ENCODE results near the gene ADGRB3.
"Not testable (repeated sequence)": the region's sequence is repeated elsewhere in the genome, so short reads cannot be mapped to it uniquely, and the experiment has no call there.

ADGRB3 gene

DNA sequence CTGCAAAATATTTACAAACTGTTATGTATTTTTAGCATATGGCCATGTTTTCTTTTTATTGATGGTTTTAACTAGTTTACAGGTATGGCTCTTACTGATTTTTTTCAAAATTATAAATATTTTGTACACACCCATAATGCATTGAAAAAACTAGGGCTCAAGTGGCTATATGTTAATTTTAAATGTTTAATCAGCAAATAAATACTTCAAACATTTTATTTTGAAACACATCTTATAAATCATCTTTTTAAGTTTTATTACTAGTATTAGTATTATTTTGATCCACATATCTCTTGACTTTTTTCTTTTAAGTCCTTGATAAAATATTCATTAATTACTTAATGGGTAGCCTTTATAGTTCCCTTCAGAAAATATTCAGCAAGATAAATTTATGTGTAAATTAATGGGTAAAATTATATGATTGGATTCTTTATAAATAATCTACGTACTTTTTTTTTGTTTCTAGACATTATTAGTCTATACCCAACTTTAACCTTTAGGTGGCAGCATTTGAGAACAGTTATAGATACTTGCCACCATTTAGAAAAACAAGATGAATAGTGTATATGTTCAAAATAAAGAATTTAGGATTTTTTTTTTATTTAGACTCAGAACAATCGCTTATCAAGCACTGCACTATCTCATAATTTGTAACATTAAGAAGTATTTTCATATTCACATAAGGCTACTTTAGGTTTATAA, 241.9 kb downstream of the ADGRB3 start:
- no peaks in the 10 kb centered on the region for H3K36me3 ChIP-seq (replicated peaks)
- H3K4me1 ChIP-seq: no peaks in the 10 kb centered on the region
- no peaks in the 10 kb centered on the region for H3K9me3 ChIP-seq
- H3K27me3 ChIP-seq (ENCODE audit: low read depth): no peaks in the 10 kb centered on the region; the same call in 1 of the 2 replicates
- in situ Hi-C loops (cut with MboI; ENCODE audit: low sequenced_read_pairs): no loop called here
- DNase-seq (ENCODE audit: low spot score in 2 of 2): peak in 1 of 2 experiments; percentile 59
- H3K4me3 ChIP-seq: no peak overlapping the region

DNA sequence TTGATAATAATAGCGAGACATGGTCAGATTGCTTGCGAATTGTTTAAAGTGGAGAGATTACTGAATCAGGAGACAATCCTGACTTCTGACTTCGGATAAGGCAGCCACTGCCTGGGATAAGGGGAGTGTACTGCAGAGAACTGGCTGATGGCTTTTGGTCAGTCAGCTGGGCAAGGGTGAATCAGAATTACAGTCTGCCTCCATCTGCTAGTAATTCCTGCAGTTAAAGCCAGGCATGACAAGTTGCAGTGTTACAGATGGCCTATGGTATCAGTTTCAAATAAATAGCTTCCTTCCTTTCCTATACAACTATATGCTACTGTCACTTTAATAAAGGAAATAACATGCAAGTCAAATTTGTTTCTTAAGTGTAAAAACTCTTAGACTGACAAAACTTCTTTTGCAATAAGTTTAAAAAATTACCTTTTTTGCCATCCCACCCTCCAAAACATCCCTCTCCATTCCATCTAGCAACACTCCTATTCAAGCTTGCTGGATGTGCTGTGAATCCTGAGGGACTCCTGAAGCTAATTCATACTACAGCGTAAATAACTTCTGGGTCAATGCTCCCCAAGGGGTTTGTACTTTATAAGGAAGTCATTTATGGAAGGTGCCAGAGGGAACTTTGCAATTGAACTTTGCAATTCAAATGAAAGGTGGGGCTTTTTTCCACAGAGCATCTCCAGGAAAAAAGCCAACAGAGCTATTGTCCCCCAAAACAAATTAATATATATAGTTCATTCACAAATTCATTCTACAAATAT, 245.2 kb downstream of the ADGRB3 start:
- Histone ChIP-seq H3K4me1 (no peaks in the 10 kb centered on the region), H3K9me3 (no peaks in the 10 kb centered on the region), H3K4me3 (no peak overlapping the region), H3K36me3 (replicated peaks) (no peaks in the 10 kb centered on the region), H3K27me3 (ENCODE audit: low read depth) (no peaks in the 10 kb centered on the region)
- DNase-seq (ENCODE audit: low spot score in 2 of 2): no peak
- in situ Hi-C loops (cut with MboI; ENCODE audit: low sequenced_read_pairs): no loop called here

DNA sequence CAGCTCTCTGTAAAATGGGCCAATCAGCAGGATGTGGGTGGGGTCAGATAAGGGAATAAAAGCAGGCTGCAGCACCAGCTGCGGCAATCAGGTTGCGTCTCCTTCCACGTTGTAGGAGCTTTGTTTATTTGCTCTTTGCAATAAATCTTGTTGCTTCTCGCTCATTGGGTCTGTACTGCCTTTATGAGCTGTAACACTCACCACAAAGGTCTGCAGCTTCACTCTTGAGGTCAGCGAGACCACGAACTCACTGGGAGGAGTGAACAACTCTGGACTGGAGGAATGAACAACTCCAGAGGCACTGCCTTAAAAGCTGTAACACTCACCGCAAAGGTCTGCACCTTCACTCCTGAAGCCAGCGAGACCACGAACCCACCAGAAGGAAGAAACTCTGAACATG, 248.2 kb downstream of the ADGRB3 start:
- H3K36me3 ChIP-seq (replicated peaks); H3K4me1 ChIP-seq; H3K9me3 ChIP-seq; H3K27me3 ChIP-seq (ENCODE audit: low read depth); DNase-seq (ENCODE audit: low spot score in 2 of 2); H3K4me3 ChIP-seq; in situ Hi-C loops (cut with MboI; ENCODE audit: low sequenced_read_pairs): not testable (repeated sequence)

DNA sequence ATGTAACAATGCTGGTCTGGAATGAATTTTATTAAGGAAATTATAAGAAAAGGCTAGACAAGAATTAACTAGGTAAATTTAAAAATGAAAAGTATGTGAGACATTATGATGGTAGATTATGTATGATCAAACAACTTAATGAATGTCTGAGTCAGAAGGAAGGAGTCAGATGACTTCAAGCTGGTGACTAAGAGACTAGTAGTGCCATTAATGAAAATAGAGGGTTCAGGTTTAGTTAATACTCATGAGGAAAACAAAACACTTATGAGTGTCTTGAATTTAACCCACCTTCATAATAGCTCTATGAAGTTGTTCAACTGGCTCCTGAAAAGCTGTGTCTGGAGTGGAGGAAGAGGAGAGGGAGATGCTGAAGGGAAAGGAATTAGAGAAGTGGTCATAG, 256.3 kb downstream of the ADGRB3 start:
- no peaks in the 10 kb centered on the region for H3K27me3 ChIP-seq (ENCODE audit: low read depth)
- in situ Hi-C loops (cut with MboI; ENCODE audit: low sequenced_read_pairs): no loop called here
- H3K36me3 ChIP-seq (replicated peaks): no peaks in the 10 kb centered on the region
- no peak overlapping the region for H3K4me3 ChIP-seq
- no peaks in the 10 kb centered on the region for H3K9me3 ChIP-seq
- no peaks in the 10 kb centered on the region; the same call in 1 of the 2 replicates for H3K4me1 ChIP-seq
- no peak for DNase-seq (ENCODE audit: low spot score in 2 of 2)

DNA sequence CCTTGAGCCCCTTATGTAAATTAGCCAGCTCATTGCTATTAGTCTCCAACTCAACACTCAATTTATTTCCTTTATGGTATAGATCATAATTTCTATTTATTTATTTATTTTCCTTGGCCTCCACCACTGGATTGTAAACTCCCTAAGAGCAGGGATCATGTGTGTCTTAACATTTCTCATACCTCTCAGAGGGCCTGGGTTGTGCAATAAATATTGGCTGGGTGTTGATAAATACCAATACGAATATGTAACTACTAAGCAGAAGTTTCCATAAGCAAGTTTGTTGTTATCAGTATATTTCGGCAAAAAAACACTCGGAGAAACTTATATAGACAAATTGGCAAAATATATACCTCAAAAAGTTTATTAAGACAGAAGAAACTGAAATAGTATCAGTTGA, 257.4 kb downstream of the ADGRB3 start:
- Histone ChIP-seq H3K27me3 (ENCODE audit: low read depth) (no peaks in the 10 kb centered on the region), H3K36me3 (replicated peaks) (no peaks in the 10 kb centered on the region), H3K4me1 (no peaks in the 10 kb centered on the region; the same call in 1 of the 2 replicates), H3K9me3 (no peaks in the 10 kb centered on the region), H3K4me3 (no peak overlapping the region)
- in situ Hi-C loops (cut with MboI; ENCODE audit: low sequenced_read_pairs): no loop called here
- no peak for DNase-seq (ENCODE audit: low spot score in 2 of 2)

DNA sequence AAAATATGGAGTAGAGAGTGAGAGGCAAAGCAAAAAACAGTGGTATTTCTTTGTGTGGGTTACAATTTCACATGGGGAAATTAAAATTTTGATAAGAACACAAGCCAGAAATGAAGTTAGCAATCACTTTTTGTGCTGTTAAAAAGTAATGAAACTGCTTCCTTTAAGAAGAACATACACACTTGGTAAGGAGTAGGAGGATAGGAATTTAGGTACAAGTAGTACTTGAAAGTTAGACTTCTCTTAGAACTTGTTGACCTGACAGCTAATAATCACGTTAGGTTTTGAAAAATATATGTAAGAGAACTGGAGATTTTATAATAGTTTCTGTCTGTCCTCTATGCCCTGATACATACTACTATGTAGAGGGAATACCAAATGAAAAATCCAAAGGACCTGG, 260.8 kb downstream of the ADGRB3 start:
- Histone ChIP-seq H3K9me3 (no peaks in the 10 kb centered on the region), H3K4me1 (no peaks in the 10 kb centered on the region; the same call in 1 of the 2 replicates), H3K4me3 (no peak overlapping the region), H3K36me3 (replicated peaks) (no peaks in the 10 kb centered on the region), H3K27me3 (ENCODE audit: low read depth) (no peaks in the 10 kb centered on the region)
- in situ Hi-C loops (cut with MboI; ENCODE audit: low sequenced_read_pairs): no loop called here
- no peak for DNase-seq (ENCODE audit: low spot score in 2 of 2)

DNA sequence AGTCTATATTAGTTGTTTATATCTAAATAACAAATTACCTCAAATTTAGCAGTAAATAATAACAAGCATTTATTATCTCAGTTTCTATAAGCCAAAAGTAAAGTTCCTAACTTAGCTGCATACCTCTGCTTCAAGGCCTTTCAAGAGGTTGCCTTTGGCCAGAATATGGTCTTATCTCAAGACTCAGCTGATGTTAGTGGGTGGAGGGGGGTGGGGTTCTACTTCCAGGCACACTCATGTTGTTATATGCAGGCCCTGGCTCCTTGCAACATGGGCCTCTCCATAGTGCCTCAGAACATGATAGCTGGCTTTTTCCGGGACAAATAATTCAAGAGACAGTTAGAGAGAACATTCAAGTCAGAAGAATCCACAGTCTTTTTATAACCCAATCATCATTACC, 266.0 kb downstream of the ADGRB3 start:
- Histone ChIP-seq H3K36me3 (replicated peaks) (no peaks in the 10 kb centered on the region), H3K4me1 (no peaks in the 10 kb centered on the region), H3K4me3 (no peak overlapping the region), H3K9me3 (no peaks in the 10 kb centered on the region), H3K27me3 (ENCODE audit: low read depth) (no peaks in the 10 kb centered on the region)
- in situ Hi-C loops (cut with MboI; ENCODE audit: low sequenced_read_pairs): no loop called here
- DNase-seq (ENCODE audit: low spot score in 2 of 2): no peak

DNA sequence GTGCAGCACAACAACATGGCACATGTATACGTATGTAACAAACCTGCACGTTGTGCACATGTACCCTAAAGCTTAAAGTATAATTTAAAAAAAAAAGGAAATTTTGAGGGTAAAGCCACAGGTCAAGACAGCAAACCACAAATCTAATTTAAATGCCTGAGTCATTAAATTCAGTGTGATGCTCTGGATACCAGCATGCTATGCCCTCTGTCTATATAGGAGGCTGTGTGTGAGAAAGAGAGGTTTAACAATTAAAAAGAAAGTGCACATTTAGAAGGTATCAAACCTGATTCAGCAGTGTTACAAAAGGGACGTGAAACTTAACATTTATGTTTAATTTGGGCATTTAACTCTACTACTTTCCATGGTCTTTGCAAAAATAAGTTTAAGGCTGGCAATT, 276.3 kb downstream of the ADGRB3 start:
- H3K9me3 ChIP-seq: no peaks in the 10 kb centered on the region

DNA sequence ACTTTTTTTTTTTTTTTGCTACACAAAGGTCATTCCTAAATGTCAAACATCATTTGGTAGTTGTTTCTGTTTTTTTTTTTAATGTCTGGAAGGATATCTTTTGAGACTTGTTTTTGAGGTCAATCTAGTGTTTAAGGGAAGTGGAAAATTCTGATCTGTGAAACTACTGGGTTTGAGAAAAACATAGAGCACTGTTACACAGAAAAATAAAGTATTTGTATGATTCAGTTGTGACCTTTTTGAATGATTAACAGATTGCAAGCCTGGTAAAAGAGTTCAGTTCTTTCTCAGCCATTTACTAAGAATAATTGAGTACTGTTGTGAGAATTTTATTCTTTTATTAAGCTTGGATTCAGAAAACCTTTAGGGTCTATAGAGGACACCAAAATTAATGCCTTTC, 276.7 kb downstream of the ADGRB3 start:
- Histone ChIP-seq H3K4me3 (no peak overlapping the region), H3K9me3 (no peaks in the 10 kb centered on the region), H3K36me3 (replicated peaks) (no peaks in the 10 kb centered on the region), H3K4me1 (no peaks in the 10 kb centered on the region), H3K27me3 (ENCODE audit: low read depth) (no peaks in the 10 kb centered on the region)
- no peak for DNase-seq (ENCODE audit: low spot score in 2 of 2)
- in situ Hi-C loops (cut with MboI; ENCODE audit: low sequenced_read_pairs): no loop called here

More for the DNA sequence above, 276.3 kb downstream of the ADGRB3 start:
- Histone ChIP-seq H3K4me1 (no peaks in the 10 kb centered on the region), H3K4me3 (no peak overlapping the region), H3K27me3 (ENCODE audit: low read depth) (no peaks in the 10 kb centered on the region), H3K36me3 (replicated peaks) (no peaks in the 10 kb centered on the region)
- DNase-seq (ENCODE audit: low spot score in 2 of 2): no peak
- in situ Hi-C loops (cut with MboI; ENCODE audit: low sequenced_read_pairs): no loop called here

DNA sequence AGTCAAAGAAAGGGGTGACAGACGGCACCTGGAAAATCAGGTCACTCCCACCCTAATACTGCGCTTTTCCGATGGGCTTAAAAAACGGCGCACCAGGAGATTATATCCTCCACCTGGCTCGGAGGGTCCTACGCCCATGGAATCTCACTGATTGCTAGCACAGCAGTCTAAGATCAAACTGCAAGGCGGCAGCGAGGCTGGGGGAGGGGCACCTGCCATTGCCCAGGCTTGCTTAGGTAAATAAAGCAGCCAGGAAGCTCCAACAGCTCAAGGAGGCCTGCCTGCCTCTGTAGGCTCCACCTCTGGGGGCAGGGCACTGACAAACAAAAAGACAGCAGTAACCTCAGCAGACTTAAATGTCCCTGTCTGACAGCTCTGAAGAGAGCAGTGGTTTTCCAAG, 277.7 kb downstream of the ADGRB3 start:
- H3K9me3 ChIP-seq; H3K27me3 ChIP-seq (ENCODE audit: low read depth); H3K36me3 ChIP-seq (replicated peaks); H3K4me3 ChIP-seq; DNase-seq (ENCODE audit: low spot score in 2 of 2); H3K4me1 ChIP-seq; in situ Hi-C loops (cut with MboI; ENCODE audit: low sequenced_read_pairs): not testable (repeated sequence)

DNA sequence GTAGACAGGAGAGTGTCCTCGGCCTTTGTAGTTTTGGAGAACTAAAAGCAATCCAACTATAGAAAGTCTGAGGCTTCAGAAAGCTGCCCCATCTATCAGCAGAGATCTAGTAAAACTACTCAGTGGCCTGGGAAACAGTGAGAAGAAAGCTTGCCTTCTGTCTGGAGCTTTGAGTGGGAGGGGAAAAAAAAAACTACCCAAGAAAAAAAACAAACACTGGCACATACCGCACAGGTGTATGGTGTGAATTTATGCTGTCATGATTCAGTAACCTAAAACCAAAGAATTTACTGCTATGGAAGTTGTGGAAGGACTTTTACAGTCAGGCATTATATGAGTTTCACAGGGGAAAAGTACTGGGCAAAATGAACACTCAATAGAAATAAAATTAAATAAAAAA, 280.5 kb downstream of the ADGRB3 start:
- no peak overlapping the region for H3K4me3 ChIP-seq
- H3K36me3 ChIP-seq (replicated peaks): no peaks in the 10 kb centered on the region
- in situ Hi-C loops (cut with MboI; ENCODE audit: low sequenced_read_pairs): no loop called here
- DNase-seq (ENCODE audit: low spot score in 2 of 2): no peak
- no peaks in the 10 kb centered on the region for H3K4me1 ChIP-seq
- no peaks in the 10 kb centered on the region for H3K9me3 ChIP-seq
- no peaks in the 10 kb centered on the region for H3K27me3 ChIP-seq (ENCODE audit: low read depth)

DNA sequence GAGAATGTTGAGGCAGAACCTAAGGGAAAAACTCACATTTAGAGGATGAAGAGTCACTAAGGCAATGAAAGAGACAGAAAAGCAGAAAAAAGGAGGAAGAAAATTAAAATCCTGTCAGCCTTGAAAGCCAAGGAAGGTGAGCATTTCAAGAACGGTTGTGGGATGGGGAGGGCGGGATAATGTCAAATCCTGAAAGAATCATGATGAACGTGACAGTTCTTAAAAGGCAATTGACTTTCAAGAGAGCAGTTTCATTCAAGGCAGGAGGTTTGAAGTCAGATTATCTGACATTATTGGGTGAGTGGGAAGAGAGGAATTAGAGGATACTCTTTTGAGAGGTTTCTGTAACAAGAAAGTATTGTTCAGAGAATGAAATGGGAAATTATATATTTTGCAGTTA, 284.5 kb downstream of the ADGRB3 start:
- Histone ChIP-seq H3K4me1 (peaks cover 8% of the 10 kb centered on the region; the same call in 1 of the 2 replicates), H3K9me3 (no peaks in the 10 kb centered on the region), H3K4me3 (no peak overlapping the region), H3K27me3 (ENCODE audit: low read depth) (no peaks in the 10 kb centered on the region), H3K36me3 (replicated peaks) (no peaks in the 10 kb centered on the region)
- in situ Hi-C loops (cut with MboI; ENCODE audit: low sequenced_read_pairs): no loop called here
- no peak for DNase-seq (ENCODE audit: low spot score in 2 of 2)

DNA sequence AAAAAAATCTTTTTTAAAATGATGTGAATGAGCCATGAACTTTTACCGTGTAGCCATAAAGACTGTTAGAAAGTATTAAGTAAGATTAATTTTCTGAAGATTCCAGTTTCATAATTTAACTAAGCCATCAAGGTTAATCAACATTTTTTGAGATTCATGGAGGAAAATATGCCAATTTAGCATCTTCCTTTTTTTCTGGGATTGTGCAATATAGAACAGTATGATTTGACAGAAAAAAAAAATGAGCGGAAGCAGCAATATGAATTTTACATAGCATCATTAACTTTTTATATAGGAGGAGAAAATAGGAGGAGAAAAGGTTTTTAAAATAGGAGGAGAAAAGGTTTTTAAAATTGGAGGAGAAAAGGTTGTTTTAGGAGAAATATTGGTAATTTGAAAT, 306.3 kb downstream of the ADGRB3 start:
- in situ Hi-C loops (cut with MboI; ENCODE audit: low sequenced_read_pairs): no loop called here
- DNase-seq (ENCODE audit: low spot score in 2 of 2): no peak
- no peaks in the 10 kb centered on the region for H3K27me3 ChIP-seq (ENCODE audit: low read depth)

DNA sequence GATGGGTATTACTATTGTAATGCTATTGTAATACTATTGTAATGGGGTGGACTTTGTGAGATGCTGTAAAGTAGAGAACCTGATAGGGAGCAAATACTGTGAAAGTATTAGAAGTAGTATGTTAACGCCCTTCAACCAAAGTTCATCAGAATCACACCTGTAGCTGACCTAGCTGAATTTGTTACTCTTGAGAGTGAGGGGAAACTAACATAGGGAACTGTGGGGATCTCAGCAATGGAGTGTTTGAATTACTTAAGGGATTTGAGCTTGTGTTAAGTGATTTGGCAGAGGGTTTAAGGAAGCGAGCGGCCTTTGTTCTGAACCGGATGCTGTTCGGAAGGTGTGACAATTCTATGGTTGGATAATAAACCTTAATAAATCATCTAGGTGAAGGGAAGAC, 312.6 kb downstream of the ADGRB3 start:
- DNase-seq (ENCODE audit: low spot score in 2 of 2): no peak
- Histone ChIP-seq H3K9me3 (no peaks in the 10 kb centered on the region), H3K36me3 (replicated peaks) (no peaks in the 10 kb centered on the region), H3K27me3 (ENCODE audit: low read depth) (no peaks in the 10 kb centered on the region), H3K4me1 (no peaks in the 10 kb centered on the region), H3K4me3 (no peak overlapping the region)
- in situ Hi-C loops (cut with MboI; ENCODE audit: low sequenced_read_pairs): no loop called here

More for the DNA sequence above, 306.3 kb downstream of the ADGRB3 start:
- Histone ChIP-seq H3K36me3 (replicated peaks) (no peaks in the 10 kb centered on the region), H3K4me3 (no peak overlapping the region), H3K9me3 (no peaks in the 10 kb centered on the region), H3K4me1 (no peaks in the 10 kb centered on the region)

Data from HAP-1 (cell line).